ENCODE results near the gene CENPP. TPM values are rescaled to one million over a fixed set of nuclear protein-coding genes. Genes with fewer than 3 reads are reported as not detected.
A peak's percentile ranks its signal among the peaks of the same experiment; 100 is the strongest.
"Not testable (repeated sequence)": the region's sequence is repeated elsewhere in the genome, so short reads cannot be mapped to it uniquely, and the experiment has no call there.

CENPP gene
- total RNA-seq, 1 experiment from 2014 or later, result 6.3 TPM

- no peak for DNase-seq (ENCODE audit: low read depth, low spot score)
- in situ Hi-C loops (cut with HindIII; ENCODE audit: low pct_unique_long_range_greater_than_20kb, low sequenced_read_pairs), result no loop called here
Observed at GRCh38 chr9:92618633-92619225, 293.0 kb downstream of the CENPP start.

GRCh38 chr9:92619601-92620300 is 294.0 kb downstream of the CENPP start:
- in situ Hi-C loops (cut with HindIII; ENCODE audit: low pct_unique_long_range_greater_than_20kb, low sequenced_read_pairs), result no loop called here
- no peak for DNase-seq (ENCODE audit: low read depth, low spot score)

GRCh38 chr9:92620845-92621244 is 295.1 kb downstream of the CENPP start:
- no peak for DNase-seq (ENCODE audit: low read depth, low spot score)
- in situ Hi-C loops (cut with HindIII; ENCODE audit: low pct_unique_long_range_greater_than_20kb, low sequenced_read_pairs), result no loop called here

- in situ Hi-C loops (cut with HindIII; ENCODE audit: low pct_unique_long_range_greater_than_20kb, low sequenced_read_pairs); DNase-seq (ENCODE audit: low read depth, low spot score): not testable (repeated sequence)
Observed at GRCh38 chr9:92623936-92624335, 298.2 kb downstream of the CENPP start.

- in situ Hi-C loops (cut with HindIII; ENCODE audit: low pct_unique_long_range_greater_than_20kb, low sequenced_read_pairs), result no loop called here
- no peak for DNase-seq (ENCODE audit: low read depth, low spot score)
Observed at GRCh38 chr9:92626484-92626883, 300.7 kb downstream of the CENPP start.

- in situ Hi-C loops (cut with HindIII; ENCODE audit: low pct_unique_long_range_greater_than_20kb, low sequenced_read_pairs), result no loop called here
- DNase-seq (ENCODE audit: low read depth, low spot score), result no peak
Observed at GRCh38 chr9:92627651-92628050, 301.9 kb downstream of the CENPP start.

- DNase-seq (ENCODE audit: low read depth, low spot score), result no peak
- in situ Hi-C loops (cut with HindIII; ENCODE audit: low pct_unique_long_range_greater_than_20kb, low sequenced_read_pairs), result no loop called here
Observed at GRCh38 chr9:92631452-92632343, 305.9 kb downstream of the CENPP start.

GRCh38 chr9:92632641-92633040 is 306.9 kb downstream of the CENPP start:
- in situ Hi-C loops (cut with HindIII; ENCODE audit: low pct_unique_long_range_greater_than_20kb, low sequenced_read_pairs), result no loop called here
- DNase-seq (ENCODE audit: low read depth, low spot score), result no peak

GRCh38 chr9:92633614-92634278 is 308.0 kb downstream of the CENPP start:
- no peak for DNase-seq (ENCODE audit: low read depth, low spot score)
- in situ Hi-C loops (cut with HindIII; ENCODE audit: low pct_unique_long_range_greater_than_20kb, low sequenced_read_pairs), result no loop called here

- DNase-seq (ENCODE audit: low read depth, low spot score), result peak; percentile 79
- in situ Hi-C loops (cut with HindIII; ENCODE audit: low pct_unique_long_range_greater_than_20kb, low sequenced_read_pairs), result no loop called here
Observed at GRCh38 chr9:92634712-92635605, 309.2 kb downstream of the CENPP start.

- DNase-seq (ENCODE audit: low read depth, low spot score), result no peak
- in situ Hi-C loops (cut with HindIII; ENCODE audit: low pct_unique_long_range_greater_than_20kb, low sequenced_read_pairs), result no loop called here
Observed at GRCh38 chr9:92635760-92636159, 310.0 kb downstream of the CENPP start.

GRCh38 chr9:92636627-92637026 is 310.9 kb downstream of the CENPP start:
- in situ Hi-C loops (cut with HindIII; ENCODE audit: low pct_unique_long_range_greater_than_20kb, low sequenced_read_pairs), result no loop called here
- DNase-seq (ENCODE audit: low read depth, low spot score), result no peak

- DNase-seq (ENCODE audit: low read depth, low spot score), result no peak
- in situ Hi-C loops (cut with HindIII; ENCODE audit: low pct_unique_long_range_greater_than_20kb, low sequenced_read_pairs), result no loop called here
Observed at GRCh38 chr9:92637326-92637725, 311.6 kb downstream of the CENPP start.

GRCh38 chr9:92637886-92638620 is 312.3 kb downstream of the CENPP start:
- in situ Hi-C loops (cut with HindIII; ENCODE audit: low pct_unique_long_range_greater_than_20kb, low sequenced_read_pairs), result no loop called here
- DNase-seq (ENCODE audit: low read depth, low spot score), result no peak

- DNase-seq (ENCODE audit: low read depth, low spot score), result no peak
- in situ Hi-C loops (cut with HindIII; ENCODE audit: low pct_unique_long_range_greater_than_20kb, low sequenced_read_pairs), result no loop called here
Observed at GRCh38 chr9:92638621-92639101, 312.9 kb downstream of the CENPP start.

GRCh38 chr9:92639124-92639523 is 313.4 kb downstream of the CENPP start:
- DNase-seq (ENCODE audit: low read depth, low spot score), result no peak
- in situ Hi-C loops (cut with HindIII; ENCODE audit: low pct_unique_long_range_greater_than_20kb, low sequenced_read_pairs), result no loop called here

All from SK-MEL-5 (cell line).